AG09319 (cell line): Measurements from ENCODE around the gene COG7.

Source experiments
- DNase-seq: peaks from one replicate; pipeline ENCODE4 v3.0.0-alpha.2; 2010; ENCODE audit warnings: low read depth; ENCODE audit errors: extremely low read depth
- CTCF ChIP-seq: IDR thresholded peaks from 2 replicates; pipeline ENCODE4 v1.5.1; 2011; ENCODE audit warnings: low read depth, mild to moderate bottlenecking, inconsistent platforms, low read length, moderate library complexity

Gene COG7

GRCh38 chr16:23424292-23424958, 28.6 kb downstream of the COG7 start:
- DNase-seq: no peak
- TF ChIP-seq CTCF: no peak

DNA sequence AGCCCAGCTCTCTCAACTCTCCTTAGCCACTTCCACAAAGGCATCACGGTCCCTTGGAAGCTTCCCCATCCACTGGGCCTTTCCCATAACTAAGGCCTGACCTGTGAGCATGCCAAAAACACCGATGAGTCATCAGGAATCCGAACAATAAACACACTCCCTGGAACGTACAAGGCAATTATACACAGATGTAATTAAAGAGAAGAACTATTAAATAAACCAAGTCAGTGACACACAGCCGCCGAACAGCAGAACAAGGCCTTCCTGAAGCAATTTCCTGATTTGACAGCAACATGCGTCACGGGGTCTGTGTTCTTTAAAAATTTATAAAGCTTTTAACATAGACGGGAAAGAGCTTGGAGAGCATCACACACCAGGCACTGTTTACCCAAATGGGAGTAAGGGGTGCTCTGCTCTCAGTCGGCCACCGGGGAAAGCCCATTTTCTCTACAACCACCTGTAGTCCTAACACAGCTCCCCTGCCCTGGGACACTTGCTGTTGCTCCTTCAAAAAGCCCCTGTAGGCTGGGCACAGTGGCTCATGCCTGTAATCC, 29.4 kb downstream of the COG7 start:
- peak; percentile 95 for DNase-seq
- no peak for TF ChIP-seq CTCF

GRCh38 chr16:23420011-23420410, 33.0 kb downstream of the COG7 start:
- no peak for DNase-seq
- no peak for TF ChIP-seq CTCF

DNA sequence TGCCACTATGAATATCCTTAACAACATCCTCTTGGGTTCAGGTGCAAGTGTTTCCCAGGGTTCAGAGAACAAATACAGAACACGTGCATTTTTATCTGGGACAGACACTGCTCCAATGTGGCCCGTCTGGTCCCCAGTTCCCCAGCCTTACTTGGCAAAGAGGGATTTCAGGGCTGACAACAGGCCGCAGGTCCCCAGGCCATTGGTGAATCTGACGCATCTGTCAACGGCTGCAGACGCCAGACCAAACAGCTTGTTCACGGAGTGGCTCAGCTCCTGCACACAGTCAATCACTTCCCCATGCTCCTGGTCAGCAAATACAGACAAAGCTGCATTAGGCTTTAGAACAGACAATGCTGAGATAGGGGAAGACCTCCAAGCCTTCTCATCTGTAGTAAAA, 36.2 kb downstream of the COG7 start:
- no peak for TF ChIP-seq CTCF
- DNase-seq: no peak

- no peak for DNase-seq
- TF ChIP-seq CTCF: no peak
Measured at GRCh38 chr16:23414731-23415130, 38.3 kb downstream of the COG7 start.

DNA sequence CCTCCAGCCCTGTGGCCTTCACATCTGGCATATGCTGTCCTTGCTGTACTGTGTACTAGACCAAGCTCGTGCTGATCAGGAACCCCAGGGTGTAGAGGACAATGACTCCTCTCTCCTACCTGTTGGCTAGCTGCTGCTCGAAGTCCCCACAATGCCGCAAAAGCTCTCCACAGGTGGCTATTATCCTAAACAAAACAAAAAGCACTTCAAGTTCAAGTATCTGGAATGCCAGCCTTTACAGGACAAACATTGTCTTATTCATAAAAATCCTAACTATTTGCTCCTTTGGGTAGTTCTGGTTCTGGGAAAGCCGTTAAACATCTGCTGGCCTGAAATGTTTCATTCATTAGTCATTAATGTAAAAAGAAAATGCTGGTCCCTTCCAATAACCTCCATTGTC, 42.8 kb downstream of the COG7 start:
- TF ChIP-seq CTCF: no peak

DNA sequence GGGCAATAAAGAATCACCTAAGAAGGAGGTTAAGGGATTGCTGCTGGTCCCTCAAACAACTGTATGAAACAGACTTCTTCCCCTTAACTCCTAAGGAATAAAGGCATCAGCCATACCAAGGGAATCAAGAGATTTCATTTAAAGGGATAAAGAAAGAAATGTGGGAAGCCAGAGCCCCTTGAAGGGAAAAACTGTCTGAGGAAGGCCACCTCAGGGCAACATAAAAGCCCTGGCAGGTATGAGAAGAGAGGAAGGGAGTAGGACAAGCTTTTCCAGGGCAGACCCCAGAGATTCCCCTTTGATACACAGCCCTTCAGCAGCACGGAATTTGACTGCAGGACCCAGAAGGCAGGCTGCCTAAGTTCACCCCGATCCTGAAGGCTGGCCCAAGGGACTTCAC, 43.5 kb downstream of the COG7 start:
- DNase-seq: no peak
- no peak for TF ChIP-seq CTCF

More for the DNA sequence above, 42.8 kb downstream of the COG7 start:
- no peak for DNase-seq
